Gastroesophageal sphincter (tissue), 4 donors: ENCODE measurements around the gene PUS1. TPM values are rescaled to one million over a fixed set of nuclear protein-coding genes. Genes with fewer than 3 reads are reported as not detected.

Source experiments
- ATAC-seq: fragments of 150-250 bp; one replicate; pipeline ENCODE4 v1.9.1; 2016; ENCODE audit warnings: mild to moderate bottlenecking, moderate library complexity
- H3K27ac ChIP-seq, 4 donors: fragments of 200-600 bp; sonication (generic) in 3 of 4; 1 replicate in 3 of 4; 2 replicates in 1 of 4; pipeline ENCODE4 v1.5.1; 2016 to 2019
- H3K27me3 ChIP-seq: fragments of 200-600 bp; sonication (generic); one replicate; pipeline ENCODE4 v1.5.1; 2019
- H3K36me3 ChIP-seq, 2 donors: fragments of 200-600 bp; sonication (generic); one replicate each; pipeline ENCODE4 v1.5.1; 2019; ENCODE audit warnings: control low read depth in 1 of 2
- H3K4me1 ChIP-seq, 3 donors: fragments of 200-600 bp; sonication (generic); 1 replicate in 2 of 3; 2 replicates in 1 of 3; pipeline ENCODE4 v1.5.1; 2016 to 2019; ENCODE audit warnings: control low read depth in 2 of 3
- H3K4me3 ChIP-seq, 2 donors: fragments of 200-600 bp; sonication (generic); one replicate each; pipeline ENCODE4 v1.5.1; 2019; ENCODE audit warnings: mild to moderate bottlenecking in 1 of 2, moderate library complexity in 1 of 2
- H3K9me3 ChIP-seq, 3 donors: fragments of 200-600 bp; sonication (generic); one replicate each; pipeline ENCODE4 v1.5.1; 2017 to 2019; ENCODE audit warnings: control low read depth in 2 of 3
- EP300 ChIP-seq: sonication (generic); formaldehyde crosslinking; IDR thresholded peaks from one replicate; pipeline ENCODE4 v1.6.1; 2017; ENCODE audit warnings: antibody characterized with exemption, mild to moderate bottlenecking
- POLR2A ChIP-seq, 2 donors: fragments of 450-650 bp; IDR thresholded peaks; one replicate each; pipeline ENCODE4 v1.6.1; 2017; ENCODE audit warnings: antibody characterized with exemption in 2 of 2, mild to moderate bottlenecking in 2 of 2, moderate library complexity in 1 of 2
- POLR2AphosphoS5 ChIP-seq: sonication (generic); formaldehyde crosslinking; IDR thresholded peaks from one replicate; pipeline ENCODE4 v1.6.1; 2017; ENCODE audit warnings: antibody characterized with exemption
- WGBS, 2 donors: methylation state at CpG; one replicate each; pipeline ENCODE4 v1.1.5; 2018; ENCODE audit warnings: low coverage in 1 of 2; 5-methylcytosine and 5-hydroxymethylcytosine counted together
- total RNA-seq, 4 donors: library from RNA; depleted of rRNA; stranded (reverse); fragments of >200 nt; gene quantifications; one replicate each; pipeline ENCODE4 v1.1.0, GENCODE V29; 2016
- TF ChIP-seq, protein P1 (sequence below), 4 experiments: fragments of 200-600 bp in 2 of 4; fragments of 450-650 bp in 2 of 4; sonication (generic) in 1 of 4; IDR thresholded peaks; one replicate each; pipeline ENCODE4 v1.5.1; 2017 to 2019; ENCODE audit warnings: antibody characterized with exemption in 4 of 4, mild to moderate bottlenecking in 2 of 4, moderate library complexity in 2 of 4

PUS1 gene
- total RNA-seq, 4 donors from 2014 or later, result 7.2 to 28.2 (median 13.1) TPM

- H3K27ac ChIP-seq, result no peak overlapping the region
- no peak overlapping the region for H3K4me3 ChIP-seq
- H3K4me1 ChIP-seq, result no peaks in the 10 kb centered on the region
- no peaks in the 10 kb centered on the region for H3K9me3 ChIP-seq
- WGBS, 2 donors, result 78 to 87% methylated on average over 2 to 11 of the region's 12 CpGs
- no peak for ATAC-seq
- H3K36me3 ChIP-seq, result peaks cover 0 to 52% of the 10 kb centered on the region in 2 donors
- TF ChIP-seq POLR2A (IDR thresholded peaks at IDR 0.05) (no peak), POLR2AphosphoS5 (no peak), EP300 (no peak)
- TF ChIP-seq, protein P1, sequence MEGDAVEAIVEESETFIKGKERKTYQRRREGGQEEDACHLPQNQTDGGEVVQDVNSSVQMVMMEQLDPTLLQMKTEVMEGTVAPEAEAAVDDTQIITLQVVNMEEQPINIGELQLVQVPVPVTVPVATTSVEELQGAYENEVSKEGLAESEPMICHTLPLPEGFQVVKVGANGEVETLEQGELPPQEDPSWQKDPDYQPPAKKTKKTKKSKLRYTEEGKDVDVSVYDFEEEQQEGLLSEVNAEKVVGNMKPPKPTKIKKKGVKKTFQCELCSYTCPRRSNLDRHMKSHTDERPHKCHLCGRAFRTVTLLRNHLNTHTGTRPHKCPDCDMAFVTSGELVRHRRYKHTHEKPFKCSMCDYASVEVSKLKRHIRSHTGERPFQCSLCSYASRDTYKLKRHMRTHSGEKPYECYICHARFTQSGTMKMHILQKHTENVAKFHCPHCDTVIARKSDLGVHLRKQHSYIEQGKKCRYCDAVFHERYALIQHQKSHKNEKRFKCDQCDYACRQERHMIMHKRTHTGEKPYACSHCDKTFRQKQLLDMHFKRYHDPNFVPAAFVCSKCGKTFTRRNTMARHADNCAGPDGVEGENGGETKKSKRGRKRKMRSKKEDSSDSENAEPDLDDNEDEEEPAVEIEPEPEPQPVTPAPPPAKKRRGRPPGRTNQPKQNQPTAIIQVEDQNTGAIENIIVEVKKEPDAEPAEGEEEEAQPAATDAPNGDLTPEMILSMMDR (IDR thresholded peaks at IDR 0.05), result no peak
- H3K27me3 ChIP-seq, result no peaks in the 10 kb centered on the region
Measured at GRCh38 chr12:131979606-131980005, 50.5 kb downstream of the PUS1 start.

GRCh38 chr12:131980263-131980662, 51.2 kb downstream of the PUS1 start:
- no peak for ATAC-seq
- Histone ChIP-seq H3K27me3 (no peaks in the 10 kb centered on the region), H3K27ac (no peak overlapping the region), H3K9me3 (no peaks in the 10 kb centered on the region), H3K4me1 (no peaks in the 10 kb centered on the region), H3K36me3 (peaks cover 0 to 59% of the 10 kb centered on the region in 2 donors), H3K4me3 (no peak overlapping the region)
- no peak for TF ChIP-seq EP300
- TF ChIP-seq POLR2A (IDR thresholded peaks at IDR 0.05), result no peak
- TF ChIP-seq, protein P1 (IDR thresholded peaks at IDR 0.05), result no peak
- no peak for TF ChIP-seq POLR2AphosphoS5
- WGBS, 2 donors, result 52 to 58% methylated on average over 3 of the region's 3 CpGs

DNA sequence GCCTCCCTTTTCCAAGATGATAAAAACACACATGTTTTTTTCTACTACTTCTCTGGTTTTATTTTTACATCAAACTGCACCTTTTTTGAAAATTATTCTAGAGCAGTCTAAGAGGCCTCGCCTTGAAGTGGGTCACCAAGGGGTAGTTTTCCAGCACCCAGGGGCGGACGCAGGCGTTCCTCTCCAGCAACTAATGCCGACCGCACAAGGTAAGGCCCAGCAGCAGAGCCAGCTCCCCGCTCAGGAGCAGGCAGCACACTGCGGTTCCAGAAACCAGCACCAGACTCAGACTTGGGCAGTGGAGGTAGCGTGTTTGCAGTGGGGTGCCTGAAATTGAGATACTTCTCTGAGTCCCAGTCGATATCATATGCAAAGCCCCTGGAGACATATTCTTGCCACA, 52.3 kb downstream of the PUS1 start:
- no peaks in the 10 kb centered on the region for H3K4me1 ChIP-seq
- no peak overlapping the region for H3K4me3 ChIP-seq
- no peaks in the 10 kb centered on the region for H3K9me3 ChIP-seq
- no peak for ATAC-seq
- H3K27ac ChIP-seq, result no peak overlapping the region
- WGBS, 2 donors, result 92 to 100% methylated on average over 3 to 10 of the region's 10 CpGs
- TF ChIP-seq POLR2AphosphoS5, result no peak
- TF ChIP-seq POLR2A (IDR thresholded peaks at IDR 0.05), result no peak
- TF ChIP-seq EP300, result no peak
- TF ChIP-seq, protein P1 (IDR thresholded peaks at IDR 0.05), result no peak
- H3K36me3 ChIP-seq, result peaks cover 0 to 70% of the 10 kb centered on the region in 2 donors
- H3K27me3 ChIP-seq, result no peaks in the 10 kb centered on the region

DNA sequence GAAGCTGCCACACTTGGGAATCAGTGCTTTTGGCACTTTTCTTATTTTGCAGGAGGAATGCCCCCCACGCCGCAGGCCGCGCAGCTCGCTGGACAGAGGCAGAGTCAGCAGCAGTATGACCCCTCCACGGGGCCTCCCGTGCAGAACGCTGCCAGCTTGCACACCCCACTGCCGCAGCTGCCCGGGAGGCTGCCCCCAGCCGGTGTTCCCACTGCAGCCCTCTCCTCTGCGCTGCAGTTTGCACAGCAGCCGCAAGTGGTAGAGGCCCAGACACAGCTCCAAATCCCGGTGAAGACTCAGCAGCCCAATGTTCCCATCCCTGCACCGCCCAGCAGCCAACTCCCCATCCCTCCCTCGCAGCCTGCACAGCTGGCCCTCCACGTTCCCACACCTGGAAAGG, 53.0 kb downstream of the PUS1 start:
- no peaks in the 10 kb centered on the region for H3K27me3 ChIP-seq
- TF ChIP-seq POLR2AphosphoS5 (no peak), EP300 (no peak), POLR2A (IDR thresholded peaks at IDR 0.05) (no peak)
- TF ChIP-seq, protein P1 (IDR thresholded peaks at IDR 0.05), result no peak
- no peaks in the 10 kb centered on the region for H3K9me3 ChIP-seq
- no peak overlapping the region for H3K27ac ChIP-seq
- no peaks in the 10 kb centered on the region for H3K4me1 ChIP-seq
- no peak for ATAC-seq
- WGBS, 2 donors, result 60% methylated on average over 1 of the region's 17 CpGs; no CpG with 5 or more reads in 1 of the 2 donors
- no peak overlapping the region for H3K4me3 ChIP-seq
- H3K36me3 ChIP-seq, result peaks cover 0 to 76% of the 10 kb centered on the region in 2 donors

DNA sequence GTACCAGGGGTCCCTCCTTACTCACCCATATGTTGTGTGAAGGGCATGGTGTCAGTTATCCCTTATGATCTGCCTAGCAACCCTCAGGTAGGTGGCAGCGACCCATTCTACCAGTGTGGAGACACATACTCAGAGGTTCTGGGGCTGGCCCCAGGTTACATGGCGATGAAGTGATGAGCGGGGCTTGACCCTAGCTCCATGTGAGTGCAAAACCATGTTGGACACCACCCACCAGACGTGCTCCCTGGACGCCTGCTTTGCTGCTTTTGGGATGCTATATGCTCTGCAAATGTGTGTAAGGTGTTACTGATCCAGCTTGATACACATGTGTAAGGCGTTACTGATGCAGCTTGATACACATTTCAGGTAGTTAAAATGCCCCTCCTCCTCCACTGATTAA, 54.0 kb downstream of the PUS1 start:
- 43 to 94% methylated on average over 1 to 2 of the region's 6 CpGs for WGBS, 2 donors
- H3K9me3 ChIP-seq, result no peaks in the 10 kb centered on the region
- no peak overlapping the region for H3K4me3 ChIP-seq
- TF ChIP-seq, protein P1 (IDR thresholded peaks at IDR 0.05), result no peak
- TF ChIP-seq EP300 (no peak), POLR2AphosphoS5 (no peak), POLR2A (IDR thresholded peaks at IDR 0.05) (no peak)
- H3K27me3 ChIP-seq, result no peaks in the 10 kb centered on the region
- no peak overlapping the region for H3K27ac ChIP-seq
- peaks cover 0 to 86% of the 10 kb centered on the region in 2 donors for H3K36me3 ChIP-seq
- no peak for ATAC-seq
- H3K4me1 ChIP-seq, result no peaks in the 10 kb centered on the region
